Mucosa of gallbladder (tissue), 1 donor: ENCODE results near the gene PLA2G12A. TPM values are rescaled to one million over a fixed set of nuclear protein-coding genes. Genes with fewer than 3 reads are reported as not detected.
"Not testable (repeated sequence)": the region's sequence is repeated elsewhere in the genome, so short reads cannot be mapped to it uniquely, and the experiment has no call there.

ENCODE experiments used
- DNase-seq: peaks from one replicate; pipeline ENCODE4 v3.0.0-alpha.2; 2020; ENCODE audit warnings: low spot score
- total RNA-seq: library from RNA; stranded (reverse); gene quantifications from one replicate; pipeline ENCODE4 v1.2.1, GENCODE V29; 2021
- donor health status: DM: no; HTN: no; CAD: no.

PLA2G12A gene
- total RNA-seq, 1 donor from 2014 or later: 35.0 TPM

GRCh38 chr4:109678925-109679324, 50.9 kb downstream of the PLA2G12A start:
- DNase-seq: not testable (repeated sequence)

GRCh38 chr4:109678472-109678871, 51.4 kb downstream of the PLA2G12A start:
- not testable (repeated sequence) for DNase-seq

DNA sequence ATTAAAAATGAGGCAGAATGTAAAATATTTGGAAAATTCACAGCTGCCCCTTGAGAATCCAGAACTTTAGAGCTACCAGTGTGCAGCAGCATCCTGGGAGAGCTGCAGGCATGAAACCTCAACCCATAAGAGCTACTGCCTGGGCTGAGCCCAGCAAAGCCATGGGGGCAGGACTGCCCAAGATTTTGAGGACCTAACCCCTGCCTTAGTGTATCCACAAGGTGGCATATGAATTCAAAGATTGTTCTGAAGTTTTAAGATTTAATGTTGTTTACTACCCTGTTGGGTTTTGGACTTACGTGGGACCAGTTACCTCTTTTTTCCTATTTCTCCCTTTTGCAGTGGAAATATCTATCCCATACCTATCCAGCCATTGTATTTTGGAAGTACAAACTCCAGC, 53.0 kb downstream of the PLA2G12A start:
- DNase-seq: no peak

- DNase-seq: no peak
Measured at GRCh38 chr4:109675843-109676242, 54.0 kb downstream of the PLA2G12A start.

- no peak for DNase-seq
Measured at GRCh38 chr4:109675181-109675580, 54.7 kb downstream of the PLA2G12A start.

DNA sequence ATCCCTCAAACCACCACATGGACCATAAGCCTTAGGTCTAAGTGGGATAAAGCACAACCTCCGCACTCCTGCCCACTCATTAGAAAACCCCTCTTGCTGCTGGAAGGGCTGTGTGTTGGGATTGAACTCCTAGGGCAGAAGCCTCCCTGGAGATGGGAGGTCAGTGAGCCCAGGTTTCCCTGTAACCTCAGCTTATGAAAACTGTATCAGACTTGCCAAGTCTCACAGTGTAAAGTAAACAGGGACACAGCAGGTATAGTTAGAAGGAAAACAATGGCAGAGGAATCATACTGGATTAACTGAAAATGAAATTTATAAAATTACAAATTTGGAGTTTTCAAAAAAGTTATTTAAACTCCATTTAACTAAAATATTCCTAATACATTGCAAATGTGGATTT, 56.6 kb downstream of the PLA2G12A start:
- DNase-seq: no peak

DNA sequence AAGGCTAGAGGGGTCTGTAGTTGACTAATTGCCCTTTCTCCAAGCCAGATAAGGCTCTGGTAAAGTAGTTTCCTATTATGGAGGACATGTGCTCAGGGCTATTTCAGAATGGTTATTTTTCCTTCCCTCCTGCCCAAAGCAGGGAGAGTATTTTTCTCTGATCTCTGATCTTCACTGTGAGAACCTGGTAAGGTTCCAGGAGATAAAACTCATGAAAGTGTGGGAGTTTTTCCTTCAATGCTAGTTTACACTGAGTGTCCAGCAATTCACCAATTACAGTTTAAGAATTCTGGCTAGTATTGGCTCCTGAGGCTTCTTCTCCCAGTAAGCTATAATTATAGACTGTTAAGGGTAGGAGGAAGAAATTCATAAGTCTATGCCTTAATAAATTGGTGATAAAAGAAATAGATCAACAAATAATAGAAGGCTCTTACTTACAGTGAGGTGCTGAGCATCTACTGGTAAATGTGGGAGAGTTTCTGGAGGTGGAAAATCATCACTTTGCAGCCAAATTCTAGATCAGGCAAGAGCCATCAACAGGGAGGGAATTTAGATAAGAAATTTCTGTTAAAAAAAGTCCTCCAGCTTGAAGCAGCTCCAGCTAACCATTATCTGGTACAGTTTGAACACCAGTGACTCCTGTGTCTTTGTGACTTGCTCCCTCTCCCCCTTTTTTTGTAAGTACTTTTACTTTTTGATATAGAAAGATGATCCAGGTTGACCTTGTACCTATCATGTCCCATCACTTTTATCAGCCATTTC, 57.5 kb downstream of the PLA2G12A start:
- no peak for DNase-seq

GRCh38 chr4:109671350-109671749, 58.5 kb downstream of the PLA2G12A start:
- DNase-seq: no peak

DNA sequence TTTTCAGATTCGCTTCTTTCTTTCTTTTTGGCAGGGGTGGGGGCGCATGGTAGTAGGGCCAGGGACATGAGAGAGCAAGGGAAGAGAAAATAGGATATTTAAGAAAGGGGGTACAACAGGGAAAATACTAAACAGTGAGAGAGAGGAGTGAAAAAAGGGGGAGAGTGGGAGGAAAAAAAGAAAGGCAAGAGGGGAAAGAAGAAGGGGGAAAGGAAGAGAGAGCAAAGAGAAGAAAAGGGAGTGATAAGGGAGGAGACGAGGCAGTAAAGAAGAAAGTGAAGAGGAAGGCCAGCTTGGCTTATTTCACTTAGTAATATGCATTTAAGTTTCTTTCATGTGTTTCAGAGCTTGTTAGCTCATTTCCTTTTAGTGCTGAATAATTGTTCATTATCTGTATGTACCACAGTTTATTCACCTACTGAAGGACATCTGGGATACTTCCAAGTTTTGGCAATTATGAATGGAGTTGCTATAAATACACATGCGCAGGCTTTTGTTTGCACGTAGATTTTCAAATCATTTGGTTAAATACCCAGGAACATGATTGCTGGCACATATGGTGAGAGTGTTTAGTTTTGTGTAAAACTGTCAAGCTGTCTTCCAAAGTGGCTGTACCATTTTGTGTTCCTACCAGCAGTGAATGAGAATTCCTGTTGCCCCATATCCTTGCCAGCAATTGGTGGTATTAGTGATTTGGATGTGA, 63.9 kb downstream of the PLA2G12A start:
- no peak for DNase-seq

GRCh38 chr4:109662771-109663170, 67.1 kb downstream of the PLA2G12A start:
- no peak for DNase-seq

- no peak for DNase-seq
Measured at GRCh38 chr4:109662116-109662515, 67.8 kb downstream of the PLA2G12A start.

Other genes with a start within 250 kb of the PLA2G12A start
- gene MCUB, start 169.8 kb downstream of the PLA2G12A start, total RNA-seq: 11.0 TPM
- gene CASP6, start 26.6 kb downstream of the PLA2G12A start, total RNA-seq: 33.7 TPM
- 60.9 TPM for gene CFI, start 71.9 kb upstream of the PLA2G12A start, total RNA-seq
- 10.0 TPM for gene GAR1, start 85.7 kb upstream of the PLA2G12A start, total RNA-seq
- gene RRH, start 97.9 kb upstream of the PLA2G12A start, total RNA-seq: 0.23 TPM
- 0.23 TPM for gene LRIT3, start 118.0 kb upstream of the PLA2G12A start, total RNA-seq
- gene EGF, start 182.8 kb upstream of the PLA2G12A start, total RNA-seq: 1.6 TPM